Stimulated activated CD4-positive, alpha-beta T cell treated with anti-CD3 and anti-CD28 coated beads, Interleukin-2, amount 100 ng/mL, for 24 hours (primary cell): Measurements from ENCODE around the gene SGMS1.
"Not testable (repeated sequence)": the region's sequence is repeated elsewhere in the genome, so short reads cannot be mapped to it uniquely, and the experiment has no call there.

Source experiments
- DNase-seq, 2 donors: peaks; one replicate each; pipeline ENCODE4 v3.0.0-alpha.2; 2020

SGMS1 gene

DNA sequence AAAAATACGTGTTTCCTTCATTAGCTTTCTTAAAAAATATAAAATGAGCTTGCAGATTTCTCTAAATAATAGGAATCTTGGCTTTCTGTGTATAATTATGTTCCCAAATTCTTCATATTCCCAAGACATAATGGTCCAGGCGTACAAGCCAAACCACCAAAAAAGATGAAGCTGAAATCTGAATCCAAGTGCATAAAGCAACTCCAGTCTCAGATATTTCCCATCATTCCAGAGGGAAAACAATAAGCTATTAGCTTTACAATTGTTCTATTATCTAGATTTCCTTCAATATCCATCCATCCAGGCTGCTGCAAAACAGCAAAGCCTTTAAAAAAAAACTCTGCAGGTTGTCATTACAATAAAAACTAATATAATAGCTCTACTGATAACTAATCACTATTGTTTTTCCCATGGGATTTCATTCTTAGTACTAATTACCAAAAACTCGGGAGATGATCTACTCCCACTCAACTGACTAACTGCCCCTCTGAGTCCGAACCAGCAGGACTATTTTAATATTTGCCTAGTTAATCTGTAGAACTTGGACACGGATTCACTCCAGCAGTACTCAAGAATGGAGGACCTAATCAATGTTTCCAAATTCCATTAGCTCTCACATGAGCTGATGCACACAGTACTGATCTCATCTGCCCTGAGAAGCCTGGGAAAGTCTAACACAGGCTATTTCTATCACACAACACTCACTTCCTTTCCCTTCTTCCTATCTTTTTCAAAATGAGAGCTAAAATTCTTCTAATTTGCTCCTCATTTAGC, 263.5 kb downstream of the SGMS1 start:
- no peak for DNase-seq

DNA sequence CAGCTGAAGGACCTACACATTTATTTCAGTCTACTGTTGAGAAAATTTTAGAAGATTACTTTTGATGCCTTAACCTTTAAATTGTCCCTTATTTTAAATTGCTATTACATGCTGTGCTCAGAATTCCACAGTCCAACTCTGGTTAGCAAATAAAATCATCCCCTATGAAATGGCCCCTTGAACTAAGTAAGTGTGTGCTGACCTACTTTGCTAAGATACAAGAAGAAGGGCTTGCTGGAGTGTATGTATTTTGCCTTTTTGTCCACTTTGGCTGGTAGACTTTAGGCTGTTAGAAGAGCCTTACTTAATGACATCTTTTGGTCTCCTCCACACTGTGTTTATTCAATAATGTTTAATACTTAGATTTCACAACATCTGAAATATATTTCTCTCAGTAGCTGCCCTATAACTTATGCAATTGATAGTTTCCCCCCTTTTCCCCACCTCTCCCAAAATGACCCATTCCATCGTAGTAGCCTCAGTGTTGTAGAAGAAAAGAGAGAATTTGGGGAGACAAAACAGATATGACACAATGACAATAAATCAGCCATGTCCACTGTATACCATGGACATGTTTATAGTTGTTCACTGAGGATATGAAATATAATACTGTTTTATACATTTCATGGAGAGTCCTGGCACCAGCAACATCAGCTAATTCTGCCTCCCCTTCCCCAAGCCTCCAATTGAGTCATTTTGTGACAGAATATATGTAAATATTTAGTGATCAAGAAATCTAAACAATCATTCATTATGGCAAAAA, 264.6 kb downstream of the SGMS1 start:
- no peak for DNase-seq

DNA sequence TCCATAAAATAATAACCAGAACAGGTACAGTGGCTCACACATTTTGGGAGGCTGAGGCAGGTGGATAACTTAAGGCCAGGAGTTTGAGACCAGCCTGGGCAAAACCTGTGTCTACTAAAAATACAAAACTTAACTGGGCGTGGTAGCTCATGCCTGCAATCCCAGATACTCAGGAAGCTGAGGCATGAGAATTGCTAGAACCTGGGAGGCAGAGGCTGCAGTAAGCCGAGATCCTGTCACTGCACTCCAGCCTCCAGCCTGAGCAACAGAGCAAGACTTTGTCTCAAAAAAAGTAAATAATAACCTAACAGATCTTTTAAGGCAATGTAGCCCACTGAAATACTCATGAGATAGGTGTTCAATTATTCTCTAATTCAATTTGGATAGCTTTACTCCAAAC, 265.3 kb downstream of the SGMS1 start:
- DNase-seq = no peak

DNA sequence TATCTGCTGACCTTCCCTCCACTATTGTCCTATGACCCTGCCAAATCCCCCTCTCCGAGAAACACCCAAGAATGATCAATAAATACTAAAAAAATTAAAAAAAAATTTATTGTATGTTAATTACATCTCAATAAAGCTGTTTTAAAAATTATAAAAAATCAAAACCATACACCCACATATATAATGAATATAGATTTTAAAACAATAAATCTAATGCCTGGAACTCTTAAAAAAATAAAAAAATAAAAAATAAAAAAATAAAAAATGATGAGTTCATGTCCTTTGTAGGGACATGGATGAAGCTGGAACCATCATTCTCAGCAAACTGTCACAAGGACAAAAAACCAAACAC, 267.3 kb downstream of the SGMS1 start:
- DNase-seq = not testable (repeated sequence)

DNA sequence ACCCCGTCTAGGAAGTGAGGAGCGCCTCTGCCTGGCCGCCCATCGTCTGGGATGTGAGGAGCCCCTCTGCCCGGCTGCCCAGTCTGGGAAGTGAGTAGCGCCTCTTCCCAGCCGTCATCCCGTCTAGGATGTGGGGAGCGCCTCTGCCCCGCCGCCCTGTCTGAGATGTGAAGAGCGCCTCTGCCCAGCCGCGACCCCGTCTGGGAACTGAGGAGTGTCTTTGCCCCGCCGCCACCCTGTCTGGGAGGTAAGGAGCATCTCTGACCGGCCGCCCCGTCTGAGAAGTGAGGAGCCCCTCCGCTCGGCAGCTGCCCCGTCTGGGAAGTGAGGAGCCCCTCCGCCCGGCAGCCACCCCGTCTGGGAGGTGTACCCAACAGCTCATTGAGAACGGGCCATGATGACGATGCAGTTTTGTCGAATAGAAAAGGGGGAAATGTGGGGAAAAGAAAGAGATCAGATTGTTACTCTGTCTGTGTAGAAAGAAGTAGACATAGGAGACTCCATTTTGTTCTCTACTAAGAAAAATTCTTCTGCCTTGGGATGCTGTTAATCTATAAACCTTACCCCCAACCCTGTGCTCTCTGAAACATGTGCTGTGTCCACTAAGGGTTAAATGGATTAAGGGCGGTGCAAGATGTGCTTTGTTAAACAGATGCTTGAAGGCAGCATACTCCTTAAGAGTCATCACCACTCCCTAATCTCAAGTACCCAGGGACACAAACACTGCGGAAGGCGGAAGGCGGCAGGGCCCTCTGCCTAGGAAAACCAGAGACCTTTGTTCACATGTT, 267.9 kb downstream of the SGMS1 start:
- DNase-seq = not testable (repeated sequence)

DNA sequence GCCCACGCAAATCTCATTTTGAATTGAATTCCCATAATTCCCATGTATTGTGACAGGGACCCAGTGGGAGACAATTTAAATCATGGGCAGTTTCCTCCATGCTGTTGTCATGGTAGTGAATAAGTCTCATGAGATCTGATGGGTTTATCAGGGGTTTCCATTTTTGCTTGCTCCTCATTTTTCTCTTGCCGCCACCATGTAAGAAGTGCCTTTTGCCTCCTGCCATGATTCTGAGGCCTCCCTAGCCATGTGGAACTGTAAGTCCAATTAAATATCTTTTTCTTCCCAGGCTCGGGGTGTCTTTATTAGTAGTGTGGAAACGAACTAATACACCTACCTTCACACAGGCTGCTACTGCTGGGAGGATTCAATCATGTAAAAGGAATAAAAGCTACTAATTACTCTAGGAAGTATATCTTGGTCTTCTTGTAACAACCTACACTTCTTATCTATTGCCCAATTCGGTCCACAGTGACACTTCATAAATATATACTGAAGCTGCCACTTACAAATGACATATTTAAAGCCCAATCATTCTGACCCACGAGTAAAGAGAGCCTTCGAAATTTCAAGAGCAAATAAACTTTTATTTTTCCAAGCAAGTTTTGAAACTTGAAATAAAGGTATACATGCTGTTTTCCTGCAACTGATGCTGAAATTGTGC, 272.1 kb downstream of the SGMS1 start:
- DNase-seq = no peak

DNA sequence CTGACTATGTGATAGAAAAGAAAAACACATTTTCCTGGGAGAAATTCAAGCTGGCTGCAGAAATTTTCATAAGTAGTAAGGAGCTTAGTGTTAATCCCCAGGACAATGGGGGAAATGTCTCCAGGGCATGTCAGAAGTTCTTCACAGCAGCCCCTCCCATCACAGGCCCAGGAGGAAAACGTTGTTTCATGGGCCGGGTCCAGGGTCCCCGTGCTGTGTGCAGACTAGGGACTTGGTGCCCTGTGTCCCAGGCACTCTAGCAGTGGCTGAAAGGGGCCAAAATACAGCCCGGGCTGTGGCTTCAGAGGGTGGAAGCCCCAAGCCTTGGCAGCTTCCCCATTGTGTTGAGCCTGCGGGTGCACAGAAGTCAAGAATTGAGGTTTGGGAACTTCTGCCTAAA, 273.4 kb downstream of the SGMS1 start:
- no peak for DNase-seq

DNA sequence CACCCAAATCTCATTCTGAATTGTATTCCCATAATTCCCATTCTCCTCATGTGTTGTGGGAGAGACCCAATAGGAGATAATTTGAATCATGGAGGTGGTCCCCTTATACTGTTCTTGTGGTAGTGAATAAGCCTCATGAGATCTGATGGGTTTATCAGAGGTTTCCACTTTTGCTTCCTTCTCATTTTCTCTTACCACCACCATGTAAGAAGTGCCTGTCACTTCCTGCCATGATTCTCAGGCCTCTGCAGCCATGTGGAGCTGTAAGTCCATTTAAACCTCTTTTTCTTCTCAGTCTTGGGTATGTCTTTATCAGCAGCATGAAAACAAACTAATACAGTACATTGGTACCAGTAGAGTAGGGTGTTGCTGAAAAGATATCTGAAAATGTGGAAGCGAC, 274.2 kb downstream of the SGMS1 start:
- DNase-seq = no peak

DNA sequence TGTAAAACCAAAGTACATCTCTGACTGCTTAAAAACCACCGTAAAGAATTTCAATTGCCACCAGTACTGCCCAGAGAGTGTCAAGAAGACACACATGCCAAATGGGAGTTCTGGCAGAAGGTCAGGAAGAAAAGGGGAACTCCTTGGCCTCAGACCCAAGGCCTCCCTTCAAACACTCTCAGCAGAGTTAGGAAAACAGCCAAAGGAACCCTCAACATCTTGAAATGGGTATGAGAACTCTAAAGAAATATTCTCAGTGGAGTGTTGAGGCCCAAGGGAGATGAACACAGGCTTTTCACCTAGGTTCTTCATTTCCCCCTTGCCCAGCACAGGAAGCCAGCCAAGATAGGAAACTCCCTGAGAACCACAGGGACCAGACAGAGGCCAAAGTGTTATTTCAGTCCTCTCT, 276.4 kb downstream of the SGMS1 start:
- DNase-seq = no peak

DNA sequence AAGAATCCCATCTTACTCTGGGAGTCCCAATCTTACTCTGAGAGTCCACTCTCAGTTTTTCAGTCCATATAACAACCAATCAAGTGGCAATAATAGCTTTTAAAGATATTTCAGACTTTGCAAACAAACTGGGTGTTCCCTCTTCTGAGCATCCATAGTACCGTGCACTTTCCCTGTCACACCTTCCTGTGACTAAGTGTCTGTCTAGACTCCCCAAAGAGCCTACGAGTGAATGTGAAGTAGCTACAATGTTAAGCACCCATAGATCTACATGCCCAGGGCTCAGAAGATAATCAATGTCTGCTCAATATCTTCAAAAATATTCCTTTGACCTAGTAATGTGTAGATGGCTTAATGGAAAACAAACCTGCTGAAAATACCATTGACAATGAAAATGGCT, 276.8 kb downstream of the SGMS1 start:
- no peak for DNase-seq

DNA sequence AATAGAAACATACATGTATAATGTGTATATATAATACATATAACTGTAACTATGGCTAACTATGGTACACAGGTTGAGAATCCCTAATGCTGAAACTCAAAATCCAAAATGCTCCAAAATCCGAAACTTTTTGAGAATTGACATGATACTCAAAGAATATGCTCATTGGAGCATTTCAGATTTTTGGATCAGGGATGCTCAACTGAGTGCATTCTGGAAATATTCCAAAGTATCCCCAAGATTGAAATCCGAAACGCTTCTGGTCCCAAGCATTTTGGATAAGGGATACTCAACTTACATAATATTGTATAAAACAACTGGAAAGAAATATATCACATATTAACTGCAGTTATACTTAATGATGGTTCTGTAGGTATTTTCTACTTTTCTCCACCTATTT, 278.2 kb downstream of the SGMS1 start:
- DNase-seq = no peak

DNA sequence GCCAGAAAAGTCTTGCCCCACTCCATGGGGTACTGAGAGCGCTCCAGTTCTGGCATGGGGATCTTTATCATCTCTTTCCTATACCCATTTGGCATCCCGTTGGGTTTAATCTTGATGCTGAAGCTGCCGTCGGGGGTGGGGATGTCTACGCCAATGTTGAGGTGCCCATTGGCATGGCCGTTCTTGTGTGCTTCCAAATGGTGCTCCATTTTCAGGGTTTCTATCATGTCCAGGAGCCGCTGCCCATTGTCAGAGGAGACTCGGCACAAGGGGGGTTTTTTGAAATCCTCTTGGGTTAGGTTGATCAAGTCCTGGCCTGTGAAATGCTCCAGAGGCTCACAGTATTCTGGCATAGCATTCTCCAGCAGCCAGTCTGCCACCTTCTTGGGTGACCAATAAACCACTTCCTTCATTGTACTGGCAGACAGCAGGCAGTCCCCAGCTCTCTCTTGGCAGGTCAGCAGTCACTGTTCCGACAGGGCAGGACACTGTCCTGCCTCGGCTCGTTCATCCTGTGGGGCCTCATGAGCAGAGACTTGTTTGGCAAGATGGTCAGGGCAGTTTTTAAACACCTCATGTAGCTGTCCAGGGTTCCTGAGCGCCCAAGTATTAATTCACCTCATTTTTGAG, 279.9 kb downstream of the SGMS1 start:
- DNase-seq = no peak

DNA sequence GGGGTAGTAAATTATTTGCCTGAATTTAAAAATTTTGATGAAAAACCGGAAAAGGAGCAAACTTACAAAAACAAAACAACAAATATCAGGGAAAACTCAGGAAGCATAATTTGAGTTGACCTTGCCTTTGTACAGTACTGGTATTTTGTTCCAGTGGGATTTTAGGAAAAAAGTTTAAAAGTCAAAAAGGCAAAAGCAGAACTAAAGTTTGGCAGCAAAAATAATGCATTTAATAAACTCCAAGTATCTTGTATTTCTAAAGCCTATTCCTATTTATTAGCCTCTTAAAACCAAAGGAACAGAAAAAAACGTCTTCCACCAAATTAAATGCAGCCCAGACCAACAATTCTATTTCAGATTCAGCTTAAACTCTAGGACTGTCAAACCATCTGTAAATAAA, 281.8 kb downstream of the SGMS1 start:
- DNase-seq = no peak

DNA sequence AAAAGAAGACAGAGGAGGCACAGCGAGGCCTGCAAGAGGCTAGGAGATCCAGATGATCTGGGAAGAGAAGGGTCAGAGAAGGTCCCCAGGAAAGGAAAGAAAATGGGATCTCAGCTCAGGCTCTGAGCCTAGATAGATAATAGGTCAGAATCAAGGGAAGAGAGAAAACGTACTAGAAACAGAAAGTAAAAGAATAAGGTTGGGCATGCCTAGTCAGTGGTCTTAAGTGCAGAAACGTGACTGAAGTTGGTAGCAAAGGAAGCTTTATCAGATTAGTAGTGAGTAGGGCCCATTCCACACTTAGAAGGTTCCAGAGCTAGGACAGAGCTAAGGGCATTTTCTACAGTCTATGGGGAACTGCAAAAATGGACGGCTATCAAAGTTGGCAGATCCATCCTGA, 287.6 kb downstream of the SGMS1 start:
- no peak for DNase-seq

DNA sequence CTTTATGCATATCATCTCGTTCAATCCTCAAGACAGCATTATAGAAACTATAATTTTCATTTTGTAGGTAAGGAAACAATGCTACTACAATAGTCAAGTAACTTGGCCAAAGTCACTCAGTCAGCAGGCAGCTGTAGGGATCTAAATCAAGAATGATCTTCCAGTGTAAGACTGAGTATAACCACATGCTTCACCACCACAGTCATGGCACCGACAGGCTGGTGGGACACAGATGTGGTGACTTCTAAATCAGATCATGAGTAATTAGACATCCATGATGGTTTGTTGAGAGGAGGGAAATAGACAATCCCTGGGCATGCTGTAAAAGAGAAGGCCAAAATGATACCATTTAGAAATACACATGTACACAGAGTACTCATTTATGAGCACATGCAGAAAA, 288.4 kb downstream of the SGMS1 start:
- no peak for DNase-seq

DNA sequence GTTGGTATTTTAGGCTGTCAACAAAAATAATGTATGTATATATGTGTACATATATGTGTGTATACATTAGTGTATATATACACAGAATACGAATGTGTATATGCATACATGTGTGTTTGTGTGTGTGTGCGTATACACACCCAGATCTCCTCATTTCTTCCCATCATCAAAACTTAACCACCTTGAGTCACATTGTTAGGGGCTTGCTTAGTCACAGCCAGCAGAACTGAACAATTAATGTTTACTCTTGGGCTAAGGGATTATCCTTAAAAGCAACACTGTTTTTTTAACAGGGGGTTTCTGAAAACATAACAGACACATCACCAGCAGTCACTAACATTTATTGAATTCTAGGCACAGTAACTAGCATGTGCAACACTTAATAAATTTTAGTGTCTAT, 289.5 kb downstream of the SGMS1 start:
- DNase-seq = no peak

DNA sequence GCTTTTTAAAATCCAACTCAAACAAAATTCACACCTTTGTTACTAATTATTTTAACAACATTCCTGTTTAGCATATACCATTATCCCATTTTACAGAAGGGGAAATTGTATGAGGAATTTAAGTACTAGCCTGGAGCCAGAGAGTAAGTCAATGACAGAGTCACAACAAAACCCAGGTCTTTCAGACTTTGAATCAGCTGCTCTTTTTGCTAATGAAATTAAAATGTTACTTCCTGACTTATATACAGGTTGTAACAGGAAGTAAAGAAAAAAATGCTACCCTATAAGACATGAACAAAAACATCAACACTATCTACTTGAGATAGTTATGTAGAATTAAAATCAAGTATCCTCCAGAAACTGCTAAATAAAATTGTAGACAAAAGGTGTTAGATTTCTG, 289.9 kb downstream of the SGMS1 start:
- no peak for DNase-seq

DNA sequence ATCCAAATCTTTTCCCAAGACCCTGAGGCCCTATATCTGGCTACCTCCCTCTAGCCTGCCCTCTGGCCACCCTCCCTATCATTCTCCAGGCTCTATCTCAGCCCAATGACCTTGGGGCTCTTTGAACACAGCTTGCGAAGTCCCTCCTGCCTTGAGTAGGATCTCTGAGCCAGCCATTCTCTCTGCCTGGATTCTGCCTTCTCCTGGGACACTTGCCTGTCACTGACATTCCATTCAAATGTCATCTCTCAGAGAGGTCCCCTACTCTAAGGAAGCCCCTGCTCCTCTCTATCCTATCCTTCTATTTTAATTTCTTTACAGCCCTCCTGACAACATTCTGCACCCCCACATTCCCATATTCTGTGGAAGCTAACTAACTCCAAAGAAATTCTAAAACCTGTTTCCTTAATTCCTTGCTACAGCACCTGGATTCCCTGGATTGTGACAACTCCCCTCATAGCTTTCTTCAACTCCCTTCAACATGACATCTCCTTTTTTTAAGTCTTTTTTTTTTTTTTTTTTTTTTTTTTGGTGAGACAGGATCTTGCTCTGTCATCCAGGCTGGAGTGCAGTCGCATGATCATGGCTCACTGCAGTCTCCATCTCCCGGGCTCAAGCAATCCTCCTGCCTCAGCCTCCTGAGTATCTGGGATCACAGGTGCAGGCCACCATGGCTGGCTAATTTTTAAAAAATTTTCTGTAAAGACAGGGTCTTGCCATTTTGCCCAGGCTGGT, 291.5 kb downstream of the SGMS1 start:
- no peak for DNase-seq

DNA sequence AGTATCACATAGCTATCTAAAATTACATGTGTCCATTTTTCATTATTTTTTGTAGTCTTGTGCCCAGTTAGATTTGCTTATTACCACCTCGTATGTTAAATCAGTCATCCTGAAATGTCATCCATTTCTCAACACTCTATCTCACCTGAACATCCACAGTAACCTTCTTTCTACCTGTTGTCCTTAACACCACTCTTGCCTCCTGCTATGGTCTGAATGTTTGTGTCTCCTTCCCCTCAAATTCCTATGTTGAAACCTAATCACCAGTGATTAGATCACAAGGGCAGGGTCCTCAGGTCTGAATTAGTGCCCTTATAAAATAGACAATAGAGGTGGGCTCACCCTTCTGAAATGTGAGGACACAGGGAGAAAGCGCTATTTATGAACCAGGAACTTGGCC, 292.3 kb downstream of the SGMS1 start:
- DNase-seq = no peak

DNA sequence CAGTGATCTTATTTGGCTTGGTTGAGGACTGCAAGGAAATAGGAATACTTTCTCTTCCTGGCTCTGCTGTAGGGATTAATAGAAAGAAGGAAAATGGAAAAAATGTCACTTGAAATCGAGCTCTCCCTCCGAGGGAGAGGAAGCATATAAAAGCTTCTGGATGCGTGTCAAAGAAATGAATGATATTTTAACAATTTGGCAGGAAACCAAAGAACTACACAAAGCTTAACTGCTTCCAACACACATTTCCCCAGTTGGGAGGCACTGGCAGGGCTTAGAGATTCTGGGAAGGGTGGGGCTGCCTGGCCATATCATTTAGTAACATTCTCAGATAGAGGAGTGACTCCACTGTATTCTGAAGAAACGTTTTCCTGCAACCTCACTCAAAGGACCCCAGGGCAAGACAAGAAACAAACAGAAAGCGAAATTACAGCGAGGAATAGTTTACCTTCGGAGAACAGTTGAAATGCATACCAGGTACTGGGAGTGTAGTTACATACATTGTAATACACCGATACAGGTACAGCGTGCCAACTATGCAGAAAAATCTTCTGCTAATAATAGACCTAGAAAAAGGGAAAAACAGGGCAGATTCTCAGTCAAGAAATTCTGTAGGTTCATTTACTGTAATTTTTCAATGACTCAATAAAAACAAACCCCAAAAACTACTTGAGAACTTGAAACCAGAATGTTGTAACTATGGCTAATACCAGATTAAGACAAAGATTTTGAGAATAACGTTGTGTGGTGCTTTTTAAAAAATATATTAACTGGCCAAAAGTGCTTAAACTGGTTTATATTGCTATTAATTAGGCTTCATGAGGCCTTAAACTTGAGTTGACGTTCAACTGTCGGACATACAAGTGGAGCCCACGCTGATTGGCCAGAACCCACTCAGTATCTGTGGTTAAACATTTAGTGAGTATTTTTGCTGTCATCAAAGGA, 296.7 kb downstream of the SGMS1 start:
- no peak for DNase-seq

DNA sequence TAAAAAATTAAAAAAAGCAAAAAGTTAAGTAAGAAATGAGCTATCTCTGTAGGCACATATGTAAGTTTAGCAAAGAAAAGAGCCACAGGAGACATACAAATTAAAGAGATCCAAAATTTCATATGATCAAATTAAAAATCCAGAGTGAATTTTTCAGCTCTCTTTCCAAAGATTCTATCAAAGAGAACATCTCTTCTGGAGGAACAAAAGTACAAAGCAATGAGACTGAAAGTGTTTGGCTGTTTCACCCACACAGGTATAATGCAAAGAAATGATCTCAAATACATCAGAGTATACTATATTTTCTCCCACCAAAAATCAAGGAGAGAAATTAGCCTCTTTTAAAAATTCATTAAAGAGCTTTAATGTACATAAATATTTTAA, 297.6 kb downstream of the SGMS1 start:
- no peak for DNase-seq
